PC-9 (cell line): ENCODE measurements around the gene RNF41.

Experiments used
- CTCF ChIP-seq: fragments of 200-600 bp; sonication (generic); conservative IDR thresholded peaks from 2 replicates; pipeline ENCODE4 v1.6.1; 2017; ENCODE audit warnings: mixed run types, antibody characterized with exemption, mild to moderate bottlenecking, moderate library complexity
- EZH2 ChIP-seq: fragments of 200-600 bp; sonication (generic); IDR thresholded peaks from 2 replicates; pipeline ENCODE4 v1.8.0; 2017; ENCODE audit warnings: antibody characterized with exemption, low read depth

- TF ChIP-seq EZH2, result no peak
- no peak for TF ChIP-seq CTCF
Measured at GRCh38 chr12:56230432-56231183, 8.9 kb upstream of the RNF41 start.
